Panc1 (cell line): ENCODE data around the gene NR2F6.

Experiments
- POLR2AphosphoS5 ChIP-seq: IDR thresholded peaks from 2 replicates; pipeline ENCODE4 v1.6.1; 2012; ENCODE audit warnings: mild to moderate bottlenecking, low read depth, low read length, moderate library complexity
- SIN3A ChIP-seq: IDR thresholded peaks from 2 replicates; pipeline ENCODE4 v1.6.1; 2012; ENCODE audit warnings: low read depth, mild to moderate bottlenecking, low read length, moderate library complexity, borderline replicate concordance; ENCODE audit not compliant: insufficient read depth
- TCF7L2 ChIP-seq: IDR thresholded peaks from 2 replicates; pipeline ENCODE4 v1.6.1; 2011; ENCODE audit warnings: mild to moderate bottlenecking, low read depth, low read length, inconsistent platforms
- TF ChIP-seq, protein P1 (sequence below): fragments of 450-650 bp; IDR thresholded peaks from 2 replicates; pipeline ENCODE4 v1.5.1; 2017; ENCODE audit warnings: mild to moderate bottlenecking
- TF ChIP-seq, protein P2 (sequence below), 2 experiments: IDR thresholded peaks; 2 replicates each; pipeline ENCODE4 v1.6.1; 2011 to 2012; ENCODE audit warnings: low read depth in 2 of 2, control low read depth in 1 of 2, low read length in 1 of 2, mild to moderate bottlenecking in 1 of 2, moderate library complexity in 1 of 2; ENCODE audit not compliant: insufficient read depth in 1 of 2

DNA sequence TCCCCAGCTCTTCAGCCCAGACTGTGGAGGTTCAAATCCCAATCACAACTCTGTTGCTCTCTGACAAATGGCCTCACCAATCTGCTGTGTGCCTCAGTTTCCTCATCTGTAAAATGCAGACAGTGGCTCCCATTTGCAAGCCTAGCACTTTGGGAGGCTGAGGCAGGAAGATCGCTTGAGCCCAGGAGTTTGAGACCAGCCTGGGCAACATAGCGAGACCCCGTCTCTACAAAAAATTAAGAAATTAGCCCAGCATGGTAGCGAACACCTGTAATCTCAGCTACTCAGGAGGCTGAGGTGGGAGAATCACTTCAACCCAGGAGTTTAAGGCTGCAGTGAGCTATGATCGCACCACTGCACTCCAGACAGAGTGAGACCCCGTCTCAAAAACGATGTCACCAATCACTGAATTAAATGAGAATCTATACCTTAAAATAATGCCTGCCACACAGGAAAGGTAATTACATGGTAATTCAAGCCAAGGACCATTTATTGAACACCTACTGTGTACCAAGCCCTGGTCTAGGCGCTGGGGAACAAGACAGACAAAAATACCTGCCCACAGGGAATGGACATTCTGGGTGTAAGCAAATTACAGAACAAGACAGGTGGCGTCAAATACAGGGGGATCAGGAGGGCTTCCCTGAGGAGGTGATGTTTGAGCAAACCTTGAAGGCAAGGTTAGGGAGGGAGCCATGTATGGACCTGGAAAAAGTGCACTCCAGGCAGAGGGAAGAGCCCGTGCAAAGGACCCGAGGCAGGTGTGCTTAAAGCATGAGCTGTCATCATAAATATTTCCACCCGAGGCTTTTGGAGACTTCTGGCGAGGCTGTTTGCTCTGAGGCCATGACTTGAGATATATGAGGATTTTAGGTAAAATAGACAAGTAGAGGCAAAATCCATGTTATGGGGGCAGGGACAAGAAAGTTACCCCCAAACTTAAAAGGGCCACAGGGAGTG is 7.7 kb downstream of the NR2F6 start:
- TF ChIP-seq, protein P1, sequence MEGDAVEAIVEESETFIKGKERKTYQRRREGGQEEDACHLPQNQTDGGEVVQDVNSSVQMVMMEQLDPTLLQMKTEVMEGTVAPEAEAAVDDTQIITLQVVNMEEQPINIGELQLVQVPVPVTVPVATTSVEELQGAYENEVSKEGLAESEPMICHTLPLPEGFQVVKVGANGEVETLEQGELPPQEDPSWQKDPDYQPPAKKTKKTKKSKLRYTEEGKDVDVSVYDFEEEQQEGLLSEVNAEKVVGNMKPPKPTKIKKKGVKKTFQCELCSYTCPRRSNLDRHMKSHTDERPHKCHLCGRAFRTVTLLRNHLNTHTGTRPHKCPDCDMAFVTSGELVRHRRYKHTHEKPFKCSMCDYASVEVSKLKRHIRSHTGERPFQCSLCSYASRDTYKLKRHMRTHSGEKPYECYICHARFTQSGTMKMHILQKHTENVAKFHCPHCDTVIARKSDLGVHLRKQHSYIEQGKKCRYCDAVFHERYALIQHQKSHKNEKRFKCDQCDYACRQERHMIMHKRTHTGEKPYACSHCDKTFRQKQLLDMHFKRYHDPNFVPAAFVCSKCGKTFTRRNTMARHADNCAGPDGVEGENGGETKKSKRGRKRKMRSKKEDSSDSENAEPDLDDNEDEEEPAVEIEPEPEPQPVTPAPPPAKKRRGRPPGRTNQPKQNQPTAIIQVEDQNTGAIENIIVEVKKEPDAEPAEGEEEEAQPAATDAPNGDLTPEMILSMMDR = no peak
- TF ChIP-seq TCF7L2 (no peak), POLR2AphosphoS5 (no peak), SIN3A (no peak)
- TF ChIP-seq, protein P2, sequence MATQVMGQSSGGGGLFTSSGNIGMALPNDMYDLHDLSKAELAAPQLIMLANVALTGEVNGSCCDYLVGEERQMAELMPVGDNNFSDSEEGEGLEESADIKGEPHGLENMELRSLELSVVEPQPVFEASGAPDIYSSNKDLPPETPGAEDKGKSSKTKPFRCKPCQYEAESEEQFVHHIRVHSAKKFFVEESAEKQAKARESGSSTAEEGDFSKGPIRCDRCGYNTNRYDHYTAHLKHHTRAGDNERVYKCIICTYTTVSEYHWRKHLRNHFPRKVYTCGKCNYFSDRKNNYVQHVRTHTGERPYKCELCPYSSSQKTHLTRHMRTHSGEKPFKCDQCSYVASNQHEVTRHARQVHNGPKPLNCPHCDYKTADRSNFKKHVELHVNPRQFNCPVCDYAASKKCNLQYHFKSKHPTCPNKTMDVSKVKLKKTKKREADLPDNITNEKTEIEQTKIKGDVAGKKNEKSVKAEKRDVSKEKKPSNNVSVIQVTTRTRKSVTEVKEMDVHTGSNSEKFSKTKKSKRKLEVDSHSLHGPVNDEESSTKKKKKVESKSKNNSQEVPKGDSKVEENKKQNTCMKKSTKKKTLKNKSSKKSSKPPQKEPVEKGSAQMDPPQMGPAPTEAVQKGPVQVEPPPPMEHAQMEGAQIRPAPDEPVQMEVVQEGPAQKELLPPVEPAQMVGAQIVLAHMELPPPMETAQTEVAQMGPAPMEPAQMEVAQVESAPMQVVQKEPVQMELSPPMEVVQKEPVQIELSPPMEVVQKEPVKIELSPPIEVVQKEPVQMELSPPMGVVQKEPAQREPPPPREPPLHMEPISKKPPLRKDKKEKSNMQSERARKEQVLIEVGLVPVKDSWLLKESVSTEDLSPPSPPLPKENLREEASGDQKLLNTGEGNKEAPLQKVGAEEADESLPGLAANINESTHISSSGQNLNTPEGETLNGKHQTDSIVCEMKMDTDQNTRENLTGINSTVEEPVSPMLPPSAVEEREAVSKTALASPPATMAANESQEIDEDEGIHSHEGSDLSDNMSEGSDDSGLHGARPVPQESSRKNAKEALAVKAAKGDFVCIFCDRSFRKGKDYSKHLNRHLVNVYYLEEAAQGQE (IDR thresholded peaks at IDR 0.05; ENCODE audit: insufficient read depth in 1 of 2, low read depth in 2 of 2, low read length in 1 of 2) = no peak
